HepG2 (cell line): ENCODE measurements around the gene RBBP8NL. TPM values are rescaled to one million over a fixed set of nuclear protein-coding genes. Genes with fewer than 3 reads are reported as not detected.

ENCODE experiments used
- HNF4A ChIP-seq: sonication (generic); formaldehyde crosslinking; IDR thresholded peaks from 2 replicates; pipeline ENCODE4 v1.4.0; 2020; ENCODE audit warnings: missing genetic modification reagents
- JUND ChIP-seq: sonication (generic); formaldehyde crosslinking; IDR thresholded peaks from 2 replicates; pipeline ENCODE4 v1.8.0; 2022; ENCODE audit warnings: mild to moderate bottlenecking, missing genetic modification reagents
- KDM3A ChIP-seq: IDR thresholded peaks from 2 replicates; pipeline ENCODE4 v1.6.1; 2018; ENCODE audit warnings: low read depth, missing compliant biosample characterization
- KDM5B ChIP-seq: sonication (generic); formaldehyde crosslinking; IDR thresholded peaks from 2 replicates; pipeline ENCODE4 v1.4.0; 2020; ENCODE audit warnings: missing genetic modification reagents, mild to moderate bottlenecking, borderline replicate concordance
- ONECUT2 ChIP-seq: sonication (generic); formaldehyde crosslinking; IDR thresholded peaks from 2 replicates; pipeline ENCODE4 v1.4.0; 2020; ENCODE audit warnings: missing genetic modification reagents
- SMARCC2 ChIP-seq: fragments of 450-650 bp; IDR thresholded peaks from 2 replicates; pipeline ENCODE4 v1.6.1; 2017; ENCODE audit warnings: antibody characterized with exemption, mild to moderate bottlenecking
- ZNF225 ChIP-seq: sonication (generic); formaldehyde crosslinking; IDR thresholded peaks from 2 replicates; pipeline ENCODE4 v1.4.0; 2020; ENCODE audit warnings: mild to moderate bottlenecking, missing genetic modification reagents
- ZNF556 ChIP-seq: sonication (generic); formaldehyde crosslinking; IDR thresholded peaks from 2 replicates; pipeline ENCODE4 v1.4.0; 2020; ENCODE audit warnings: mild to moderate bottlenecking, missing genetic modification reagents, borderline replicate concordance
- ZNF562 ChIP-seq: sonication (generic); formaldehyde crosslinking; IDR thresholded peaks from 2 replicates; pipeline ENCODE4 v1.8.0; 2022; ENCODE audit warnings: missing genetic modification reagents, borderline replicate concordance
- polyA plus RNA-seq, 8 experiments: library from polyadenylated mRNA; depleted of rRNA in 3 of 8; stranded (reverse) in 7 of 8; unstranded in 1 of 8; fragments of >200 nt; fragmentation: Illumina TruSeq in 4 of 8; extraction: Trizol in 4 of 8; gene quantifications; 2 replicates each; pipeline versions ENCODE4 v1.2.1 to v1.2.3, GENCODE V29; 2011 to 2016; ENCODE audit warnings: low read depth in 4 of 8, missing spikeins in 1 of 8, mixed read lengths in 1 of 8; ENCODE audit not compliant: insufficient read depth in 1 of 8
- total RNA-seq, 5 experiments: library from RNA; depleted of rRNA; stranded (reverse); fragments of >200 nt; fragmentation: Illumina TruSeq; extraction: Trizol; gene quantifications; 2 replicates each; pipeline ENCODE4 v1.2.3, GENCODE V29; 2016; ENCODE audit warnings: low read depth in 1 of 5
- TF ChIP-seq, protein P1 (sequence below): IDR thresholded peaks from 2 replicates; pipeline ENCODE4 v1.6.1; 2016; ENCODE audit warnings: low read depth, missing genetic modification reagents, missing compliant biosample characterization
- TF ChIP-seq, protein P2 (sequence below): sonication (generic); formaldehyde crosslinking; IDR thresholded peaks from 2 replicates; pipeline ENCODE4 v1.4.0; 2020; ENCODE audit warnings: missing genetic modification reagents
- TF ChIP-seq, protein P3 (sequence below): sonication (generic); formaldehyde crosslinking; IDR thresholded peaks from 2 replicates; pipeline ENCODE4 v1.4.0; 2020; ENCODE audit warnings: missing genetic modification reagents
- TF ChIP-seq, protein P4 (sequence below), 2 experiments: fragments of 450-650 bp in 1 of 2; sonication (generic) in 1 of 2; formaldehyde crosslinking in 1 of 2; IDR thresholded peaks; 2 replicates each; pipeline versions ENCODE4 v1.6.1 to v1.8.0; 2016 to 2022; ENCODE audit warnings: antibody characterized with exemption in 1 of 2, mild to moderate bottlenecking in 1 of 2, missing genetic modification reagents in 1 of 2

RBBP8NL gene
- total and polyA plus RNA-seq, 2 of the 13 experiments (the other 11 are each of a cell fraction or from before 2014, with no cell fraction given), result 0.69 to 0.86 TPM

DNA sequence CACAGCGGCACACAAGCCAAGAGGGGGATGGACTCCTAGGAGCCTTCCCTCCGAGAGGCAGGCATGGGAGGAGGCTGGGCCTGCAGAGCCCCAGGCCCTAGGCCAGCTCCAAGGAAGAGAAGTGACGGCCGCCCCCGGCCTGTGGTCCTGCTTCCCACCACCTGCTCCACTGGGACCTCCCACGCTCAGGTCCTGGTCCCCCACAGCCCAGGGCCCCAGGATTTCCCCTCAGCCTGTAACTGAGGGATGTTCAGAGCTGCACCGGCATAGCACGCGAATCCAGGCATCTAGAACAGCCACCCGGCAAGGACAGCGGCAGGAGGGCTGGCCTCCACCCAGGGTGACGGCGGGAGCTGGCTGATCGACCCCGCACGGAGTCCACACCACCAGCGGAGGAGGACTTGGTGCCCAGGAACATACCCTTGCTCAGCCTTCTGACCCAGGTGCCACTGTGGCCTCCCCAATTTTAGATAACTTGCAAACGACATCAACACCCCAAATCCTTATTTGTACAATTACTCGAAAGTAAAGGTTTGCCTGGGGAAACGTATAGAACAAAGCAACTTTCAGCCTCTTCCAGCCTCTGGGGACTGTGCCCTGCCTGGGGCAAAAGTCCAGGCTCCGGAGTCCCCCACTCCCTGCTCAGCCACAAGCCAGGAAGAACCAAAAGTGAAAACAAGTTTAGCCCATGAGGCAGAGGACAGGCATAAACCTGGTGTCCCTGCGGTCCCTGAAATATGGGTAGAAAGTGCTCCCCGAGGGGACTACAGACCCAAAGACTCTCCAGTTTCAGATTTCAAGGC, 45.0 kb upstream of the RBBP8NL start (continued):
- TF ChIP-seq JUND, result no peak
- TF ChIP-seq, protein P1, sequence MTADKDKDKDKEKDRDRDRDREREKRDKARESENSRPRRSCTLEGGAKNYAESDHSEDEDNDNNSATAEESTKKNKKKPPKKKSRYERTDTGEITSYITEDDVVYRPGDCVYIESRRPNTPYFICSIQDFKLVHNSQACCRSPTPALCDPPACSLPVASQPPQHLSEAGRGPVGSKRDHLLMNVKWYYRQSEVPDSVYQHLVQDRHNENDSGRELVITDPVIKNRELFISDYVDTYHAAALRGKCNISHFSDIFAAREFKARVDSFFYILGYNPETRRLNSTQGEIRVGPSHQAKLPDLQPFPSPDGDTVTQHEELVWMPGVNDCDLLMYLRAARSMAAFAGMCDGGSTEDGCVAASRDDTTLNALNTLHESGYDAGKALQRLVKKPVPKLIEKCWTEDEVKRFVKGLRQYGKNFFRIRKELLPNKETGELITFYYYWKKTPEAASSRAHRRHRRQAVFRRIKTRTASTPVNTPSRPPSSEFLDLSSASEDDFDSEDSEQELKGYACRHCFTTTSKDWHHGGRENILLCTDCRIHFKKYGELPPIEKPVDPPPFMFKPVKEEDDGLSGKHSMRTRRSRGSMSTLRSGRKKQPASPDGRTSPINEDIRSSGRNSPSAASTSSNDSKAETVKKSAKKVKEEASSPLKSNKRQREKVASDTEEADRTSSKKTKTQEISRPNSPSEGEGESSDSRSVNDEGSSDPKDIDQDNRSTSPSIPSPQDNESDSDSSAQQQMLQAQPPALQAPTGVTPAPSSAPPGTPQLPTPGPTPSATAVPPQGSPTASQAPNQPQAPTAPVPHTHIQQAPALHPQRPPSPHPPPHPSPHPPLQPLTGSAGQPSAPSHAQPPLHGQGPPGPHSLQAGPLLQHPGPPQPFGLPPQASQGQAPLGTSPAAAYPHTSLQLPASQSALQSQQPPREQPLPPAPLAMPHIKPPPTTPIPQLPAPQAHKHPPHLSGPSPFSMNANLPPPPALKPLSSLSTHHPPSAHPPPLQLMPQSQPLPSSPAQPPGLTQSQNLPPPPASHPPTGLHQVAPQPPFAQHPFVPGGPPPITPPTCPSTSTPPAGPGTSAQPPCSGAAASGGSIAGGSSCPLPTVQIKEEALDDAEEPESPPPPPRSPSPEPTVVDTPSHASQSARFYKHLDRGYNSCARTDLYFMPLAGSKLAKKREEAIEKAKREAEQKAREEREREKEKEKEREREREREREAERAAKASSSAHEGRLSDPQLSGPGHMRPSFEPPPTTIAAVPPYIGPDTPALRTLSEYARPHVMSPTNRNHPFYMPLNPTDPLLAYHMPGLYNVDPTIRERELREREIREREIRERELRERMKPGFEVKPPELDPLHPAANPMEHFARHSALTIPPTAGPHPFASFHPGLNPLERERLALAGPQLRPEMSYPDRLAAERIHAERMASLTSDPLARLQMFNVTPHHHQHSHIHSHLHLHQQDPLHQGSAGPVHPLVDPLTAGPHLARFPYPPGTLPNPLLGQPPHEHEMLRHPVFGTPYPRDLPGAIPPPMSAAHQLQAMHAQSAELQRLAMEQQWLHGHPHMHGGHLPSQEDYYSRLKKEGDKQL, result no peak
- TF ChIP-seq, protein P2, sequence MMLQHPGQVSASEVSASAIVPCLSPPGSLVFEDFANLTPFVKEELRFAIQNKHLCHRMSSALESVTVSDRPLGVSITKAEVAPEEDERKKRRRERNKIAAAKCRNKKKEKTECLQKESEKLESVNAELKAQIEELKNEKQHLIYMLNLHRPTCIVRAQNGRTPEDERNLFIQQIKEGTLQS, result peak; percentile 66
- TF ChIP-seq KDM3A (CRISPR knock-in tag), result no peak
- TF ChIP-seq ZNF556 (CRISPR knock-in tag), result no peak
- TF ChIP-seq, protein P3, sequence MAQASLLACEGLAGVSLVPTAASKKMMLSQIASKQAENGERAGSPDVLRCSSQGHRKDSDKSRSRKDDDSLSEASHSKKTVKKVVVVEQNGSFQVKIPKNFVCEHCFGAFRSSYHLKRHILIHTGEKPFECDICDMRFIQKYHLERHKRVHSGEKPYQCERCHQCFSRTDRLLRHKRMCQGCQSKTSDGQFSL, result no peak
- TF ChIP-seq HNF4A (CRISPR knock-in tag), result peak; percentile 83
- TF ChIP-seq KDM5B (CRISPR knock-in tag), result peak; percentile 59; the same call in 1 of the 2 replicates
- no peak for TF ChIP-seq ONECUT2 (CRISPR knock-in tag)
- no peak for TF ChIP-seq ZNF225
- TF ChIP-seq, protein P4, sequence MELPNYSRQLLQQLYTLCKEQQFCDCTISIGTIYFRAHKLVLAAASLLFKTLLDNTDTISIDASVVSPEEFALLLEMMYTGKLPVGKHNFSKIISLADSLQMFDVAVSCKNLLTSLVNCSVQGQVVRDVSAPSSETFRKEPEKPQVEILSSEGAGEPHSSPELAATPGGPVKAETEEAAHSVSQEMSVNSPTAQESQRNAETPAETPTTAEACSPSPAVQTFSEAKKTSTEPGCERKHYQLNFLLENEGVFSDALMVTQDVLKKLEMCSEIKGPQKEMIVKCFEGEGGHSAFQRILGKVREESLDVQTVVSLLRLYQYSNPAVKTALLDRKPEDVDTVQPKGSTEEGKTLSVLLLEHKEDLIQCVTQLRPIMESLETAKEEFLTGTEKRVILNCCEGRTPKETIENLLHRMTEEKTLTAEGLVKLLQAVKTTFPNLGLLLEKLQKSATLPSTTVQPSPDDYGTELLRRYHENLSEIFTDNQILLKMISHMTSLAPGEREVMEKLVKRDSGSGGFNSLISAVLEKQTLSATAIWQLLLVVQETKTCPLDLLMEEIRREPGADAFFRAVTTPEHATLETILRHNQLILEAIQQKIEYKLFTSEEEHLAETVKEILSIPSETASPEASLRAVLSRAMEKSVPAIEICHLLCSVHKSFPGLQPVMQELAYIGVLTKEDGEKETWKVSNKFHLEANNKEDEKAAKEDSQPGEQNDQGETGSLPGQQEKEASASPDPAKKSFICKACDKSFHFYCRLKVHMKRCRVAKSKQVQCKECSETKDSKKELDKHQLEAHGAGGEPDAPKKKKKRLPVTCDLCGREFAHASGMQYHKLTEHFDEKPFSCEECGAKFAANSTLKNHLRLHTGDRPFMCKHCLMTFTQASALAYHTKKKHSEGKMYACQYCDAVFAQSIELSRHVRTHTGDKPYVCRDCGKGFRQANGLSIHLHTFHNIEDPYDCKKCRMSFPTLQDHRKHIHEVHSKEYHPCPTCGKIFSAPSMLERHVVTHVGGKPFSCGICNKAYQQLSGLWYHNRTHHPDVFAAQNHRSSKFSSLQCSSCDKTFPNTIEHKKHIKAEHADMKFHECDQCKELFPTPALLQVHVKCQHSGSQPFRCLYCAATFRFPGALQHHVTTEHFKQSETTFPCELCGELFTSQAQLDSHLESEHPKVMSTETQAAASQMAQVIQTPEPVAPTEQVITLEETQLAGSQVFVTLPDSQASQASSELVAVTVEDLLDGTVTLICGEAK (IDR thresholded peaks at IDR 0.05), result no peak
- TF ChIP-seq, protein P4 (CRISPR knock-in tag; IDR thresholded peaks at IDR 0.05), result peak; percentile 11; the same call in 1 of the 2 replicates
- no peak for TF ChIP-seq ZNF562 (CRISPR knock-in tag)
- TF ChIP-seq SMARCC2, result no peak
